Transverse colon (tissue), 4 donors: ENCODE data around the gene CACNA1A. TPM values are rescaled to one million over a fixed set of nuclear protein-coding genes. Genes with fewer than 3 reads are reported as not detected.
"Not testable (repeated sequence)": the region's sequence is repeated elsewhere in the genome, so short reads cannot be mapped to it uniquely, and the experiment has no call there.

Experiments
- DNase-seq: peaks from one replicate; pipeline ENCODE4 v3.0.0-alpha.2; 2019
- H3K27ac ChIP-seq, 4 donors: fragments of 200-600 bp; sonication (generic); 2 replicates each; pipeline ENCODE4 v1.5.1; 2016 to 2018; ENCODE audit warnings: inconsistent platforms in 4 of 4
- H3K27me3 ChIP-seq: fragments of 200-600 bp; sonication (generic); 2 replicates; pipeline ENCODE4 v1.5.1; 2017; ENCODE audit warnings: inconsistent platforms
- H3K36me3 ChIP-seq, 4 donors: fragments of 200-600 bp; sonication (generic); 2 replicates each; pipeline ENCODE4 v1.5.1; 2017 to 2019; ENCODE audit warnings: inconsistent platforms in 4 of 4
- H3K4me1 ChIP-seq, 4 donors: fragments of 200-600 bp; sonication (generic); 2 replicates each; pipeline ENCODE4 v1.5.1; 2017 to 2020; ENCODE audit warnings: inconsistent platforms in 4 of 4
- H3K4me3 ChIP-seq, 4 donors: fragments of 200-600 bp; sonication (generic); 1 replicate in 1 of 4; 2 replicates in 3 of 4; pipeline versions ENCODE4 v1.5.1 to v1.6.1; 2017 to 2019; ENCODE audit warnings: inconsistent platforms in 4 of 4
- H3K9me3 ChIP-seq, 2 donors: fragments of 200-600 bp; sonication (generic); 2 replicates each; pipeline ENCODE4 v1.5.1; 2017 to 2019; ENCODE audit warnings: inconsistent platforms in 2 of 2
- CTCF ChIP-seq, 5 experiments: fragments of 200-600 bp in 3 of 5; fragments of 450-650 bp in 2 of 5; sonication (generic) in 3 of 5; IDR thresholded peaks; 1 replicate in 2 of 5; 2 replicates in 3 of 5; pipeline ENCODE4 v1.5.1; 2016 to 2017; ENCODE audit warnings: antibody characterized with exemption in 5 of 5, inconsistent platforms in 3 of 5, mild to moderate bottlenecking in 2 of 5, moderate library complexity in 1 of 5
- EP300 ChIP-seq: sonication (generic); formaldehyde crosslinking; IDR thresholded peaks from one replicate; pipeline ENCODE4 v1.6.1; 2017; ENCODE audit warnings: antibody characterized with exemption, low read depth
- POLR2A ChIP-seq: fragments of 450-650 bp; IDR thresholded peaks from one replicate; pipeline ENCODE4 v1.6.1; 2016; ENCODE audit warnings: antibody characterized with exemption, mild to moderate bottlenecking, moderate library complexity
- POLR2AphosphoS5 ChIP-seq, 3 donors: sonication (generic); formaldehyde crosslinking; IDR thresholded peaks; one replicate each; pipeline ENCODE4 v1.6.1; 2016; ENCODE audit warnings: antibody characterized with exemption in 3 of 3
- WGBS, 2 donors: methylation state at CpG; one replicate each; pipeline ENCODE4 v1.1.5; 2018; ENCODE audit warnings: low coverage in 1 of 2; 5-methylcytosine and 5-hydroxymethylcytosine counted together
- in situ Hi-C, 4 donors: fragments of 200-750 bp; cut with MboI; loops; one replicate each; pipeline versions ENCODE4 v1.15.0 to v1.15.1; 2017; ENCODE audit warnings: low sequenced_read_pairs in 3 of 4, low pct_ligation_motif_present in 1 of 4, low pct_unique_long_range_greater_than_20kb in 1 of 4
- intact Hi-C: fragments of 100-400 bp; cut with DNase I; formaldehyde crosslinking; loops from one replicate; pipeline ENCODE4 v1.15.1; 2023; ENCODE audit warnings: low total_unique reads
- total RNA-seq, 4 donors: library from RNA; depleted of rRNA; stranded (reverse); fragments of >200 nt; gene quantifications; one replicate each; pipeline ENCODE4 v1.1.0, GENCODE V29; 2016

Gene CACNA1A
- total RNA-seq, 4 donors from 2014 or later = 2.9 to 15.7 (median 5.2) TPM

GRCh38 chr19:13363245-13363644 is 143.0 kb downstream of the CACNA1A start:
- Histone ChIP-seq H3K4me1 (no peaks in the 10 kb centered on the region), H3K27me3 (no peaks in the 10 kb centered on the region), H3K9me3 (no peaks in the 10 kb centered on the region), H3K27ac (no peak overlapping the region), H3K4me3 (no peak overlapping the region), H3K36me3 (no peaks in the 10 kb centered on the region)
- TF ChIP-seq CTCF (IDR thresholded peaks at IDR 0.05) (no peak), POLR2A (no peak), EP300 (no peak), POLR2AphosphoS5 (IDR thresholded peaks at IDR 0.05) (no peak)
- in situ Hi-C loops = no loop called here
- intact Hi-C loops = no loop called here
- DNase-seq = no peak
- 20 to 44% methylated on average over 4 to 7 of the region's 7 CpGs for WGBS, 2 donors

- no peaks in the 10 kb centered on the region for H3K4me1 ChIP-seq
- in situ Hi-C loops = no loop called here
- 56 to 60% methylated on average over 8 to 11 of the region's 11 CpGs for WGBS, 2 donors
- no peaks in the 10 kb centered on the region for H3K36me3 ChIP-seq
- no peaks in the 10 kb centered on the region for H3K9me3 ChIP-seq
- no peaks in the 10 kb centered on the region for H3K27me3 ChIP-seq
- no peak overlapping the region for H3K4me3 ChIP-seq
- DNase-seq = no peak
- intact Hi-C loops = no loop called here
- no peak overlapping the region for H3K27ac ChIP-seq
- TF ChIP-seq CTCF (IDR thresholded peaks at IDR 0.05) (no peak), POLR2A (no peak), EP300 (no peak), POLR2AphosphoS5 (IDR thresholded peaks at IDR 0.05) (no peak)
Observed at GRCh38 chr19:13362668-13363067, 143.6 kb downstream of the CACNA1A start.

- in situ Hi-C loops, H3K27ac ChIP-seq, H3K4me3 ChIP-seq, H3K4me1 ChIP-seq, DNase-seq, intact Hi-C loops, H3K27me3 ChIP-seq, H3K36me3 ChIP-seq, H3K9me3 ChIP-seq: not testable (repeated sequence)
- 71 to 75% methylated on average over 3 of the region's 3 CpGs for WGBS, 2 donors
Observed at GRCh38 chr19:13361726-13362125, 144.6 kb downstream of the CACNA1A start.

- no peak overlapping the region for H3K27ac ChIP-seq
- intact Hi-C loops = no loop called here
- no peaks in the 10 kb centered on the region for H3K9me3 ChIP-seq
- no peaks in the 10 kb centered on the region for H3K4me1 ChIP-seq
- no peak overlapping the region for H3K4me3 ChIP-seq
- no peak for DNase-seq
- no peaks in the 10 kb centered on the region for H3K27me3 ChIP-seq
- 62 to 63% methylated on average over 8 to 9 of the region's 9 CpGs for WGBS, 2 donors
- in situ Hi-C loops = no loop called here
- TF ChIP-seq POLR2A = no peak
- TF ChIP-seq POLR2AphosphoS5 (IDR thresholded peaks at IDR 0.05) = no peak
- TF ChIP-seq EP300 = no peak
- TF ChIP-seq CTCF (IDR thresholded peaks at IDR 0.05) = no peak
- H3K36me3 ChIP-seq = no peaks in the 10 kb centered on the region
Observed at GRCh38 chr19:13356686-13357280, 149.5 kb downstream of the CACNA1A start.

- intact Hi-C loops = no loop called here
- Histone ChIP-seq H3K27me3 (no peaks in the 10 kb centered on the region), H3K4me1 (no peaks in the 10 kb centered on the region), H3K36me3 (no peaks in the 10 kb centered on the region), H3K9me3 (no peaks in the 10 kb centered on the region), H3K4me3 (no peak overlapping the region), H3K27ac (no peak overlapping the region)
- TF ChIP-seq POLR2AphosphoS5 (IDR thresholded peaks at IDR 0.05) (no peak), POLR2A (no peak)
- in situ Hi-C loops = no loop called here
- 75 to 93% methylated on average over 3 to 8 of the region's 8 CpGs for WGBS, 2 donors
- no peak for DNase-seq
Observed at GRCh38 chr19:13356185-13356584, 150.1 kb downstream of the CACNA1A start.
